Motor neuron (in vitro differentiated cells): ENCODE results near the gene KDM6B. TPM values are rescaled to one million over a fixed set of nuclear protein-coding genes. Genes with fewer than 3 reads are reported as not detected.

Experiments
- ATAC-seq, 8 experiments: fragments of 200-7000 bp; cut with Tn5 transposase; replicated peaks in 6 of 8; 2 replicates each; pipeline ENCODE4 v1.8.0; 2021; ENCODE audit warnings: mild to moderate bottlenecking in 8 of 8, moderate library complexity in 8 of 8
- H3K27ac ChIP-seq, 2 donors: fragments of 250-450 bp; sonication (Bioruptor Pico); 2 replicates each; pipeline ENCODE4 v1.9.0; 2021; ENCODE audit warnings: antibody characterized with exemption in 2 of 2, mild to moderate bottlenecking in 2 of 2, moderate library complexity in 1 of 2
- H3K4me1 ChIP-seq, 2 donors: fragments of 250-450 bp; sonication (Bioruptor Pico); replicated peaks in 1 of 2; 2 replicates each; pipeline ENCODE4 v1.6.1; 2021; ENCODE audit warnings: antibody characterized with exemption in 2 of 2, mild to moderate bottlenecking in 2 of 2, moderate library complexity in 1 of 2
- H3K4me3 ChIP-seq, 5 donors: fragments of 250-450 bp; sonication (Bioruptor Pico); 2 replicates each; pipeline ENCODE4 v1.9.0; 2021; ENCODE audit warnings: antibody characterized with exemption in 5 of 5, mild to moderate bottlenecking in 5 of 5, moderate library complexity in 4 of 5
- WGBS, 10 experiments: fragments of 450-650 bp; shearing (Covaris generic); methylation state at CpG; one replicate each; pipeline ENCODE4 v1.0.0; 2022; 5-methylcytosine and 5-hydroxymethylcytosine counted together
- in situ Hi-C, 9 experiments: fragments of 400-800 bp; cut with MboI; loops; one replicate each; pipeline ENCODE4 v1.15.0; 2021; ENCODE audit warnings: low sequenced_read_pairs in 9 of 9, low pct_unique_long_range_greater_than_20kb in 2 of 9; ENCODE audit not compliant: unreplicated experiment in 9 of 9
- total RNA-seq, 8 experiments: library from RNA; unstranded; fragments of 300-600 nt; gene quantifications; 2 replicates each; pipeline versions ENCODE4 v1.2.3 to v1.2.4, GENCODE V29; 2022

The KDM6B gene
- total RNA-seq: 10 to 100 TPM in 5 of 8 experiments, 1 to 10 TPM in 3; 3.2 to 32.8 (median 12.5) TPM

- H3K27ac ChIP-seq: peak within 1 kb of the TSS; percentile 67 to 68
- in situ Hi-C loops: loop anchor here in 1 of 9 experiments (25.0 kb wide), 1 partner anchor 122 kb away; the partner anchor contains the start of genes DNAH2 and EFNB3
These were observed at the start of gene KDM6B for GRCh38 chr17:7833795-7834541. Gene KDM6B, plus strand, starts transcription at chr17:7834217. Its CDS starts 11,338 bp downstream, at chr17:7845555.

GRCh38 chr17:7786866-7787265 lies 47.2 kb upstream of the KDM6B start:
- Histone ChIP-seq H3K4me3 (no peak overlapping the region), H3K27ac (no peak overlapping the region), H3K4me1 (no peaks in the 10 kb centered on the region)
- ATAC-seq: no peak
- WGBS, 10 experiments: 83 to 93% (median 89%) methylated on average over 2 to 14 of the region's 21 CpGs; no CpG with 5 or more reads in 6 of the 10 experiments
- in situ Hi-C loops: no loop called here

More at GRCh38 chr17:7833795-7834541, at the start of gene KDM6B:
- WGBS, 10 experiments: 0% methylated on average over 1 to 5 of the region's 49 CpGs; no CpG with 5 or more reads in 7 of the 10 experiments
- peak within 1 kb of the TSS; percentile 42 to 66 (median 54) for H3K4me3 ChIP-seq
- peaks cover 7 to 13% of the 10 kb centered on the region in 2 donors for H3K4me1 ChIP-seq
- ATAC-seq: peak; percentile 28 to 60 (median 45)

GRCh38 chr17:7789131-7789530 lies 44.9 kb upstream of the KDM6B start:
- no peak for ATAC-seq
- Histone ChIP-seq H3K4me1 (no peaks in the 10 kb centered on the region), H3K4me3 (no peak overlapping the region), H3K27ac (no peak overlapping the region)
- 37 to 100% (median 79%) methylated on average over 2 to 8 of the region's 9 CpGs; no CpG with 5 or more reads in 5 of the 10 experiments for WGBS, 10 experiments
- in situ Hi-C loops: no loop called here

GRCh38 chr17:7790150-7790549 lies 43.9 kb upstream of the KDM6B start:
- ATAC-seq: no peak
- Histone ChIP-seq H3K4me3 (no peak overlapping the region), H3K4me1 (no peaks in the 10 kb centered on the region), H3K27ac (no peak overlapping the region)
- in situ Hi-C loops: no loop called here
- 80 to 100% (median 84%) methylated on average over 1 to 4 of the region's 5 CpGs; no CpG with 5 or more reads in 4 of the 10 experiments for WGBS, 10 experiments

- ATAC-seq: no peak
- in situ Hi-C loops: no loop called here
- 40 to 100% (median 80%) methylated on average over 1 to 12 of the region's 17 CpGs; no CpG with 5 or more reads in 3 of the 10 experiments for WGBS, 10 experiments
- Histone ChIP-seq H3K4me3 (no peak overlapping the region), H3K27ac (no peak overlapping the region), H3K4me1 (no peaks in the 10 kb centered on the region)
These were observed 41.4 kb upstream of the KDM6B start for GRCh38 chr17:7792611-7793010.

GRCh38 chr17:7794075-7794663 lies 39.8 kb upstream of the KDM6B start:
- ATAC-seq: no peak
- Histone ChIP-seq H3K27ac (no peak overlapping the region), H3K4me3 (no peak overlapping the region), H3K4me1 (no peaks in the 10 kb centered on the region)
- in situ Hi-C loops: no loop called here
- WGBS, 10 experiments: 28 to 67% (median 52%) methylated on average over 3 to 9 of the region's 19 CpGs; no CpG with 5 or more reads in 1 of the 10 experiments

- Histone ChIP-seq H3K4me3 (no peak overlapping the region), H3K4me1 (no peaks in the 10 kb centered on the region), H3K27ac (no peak overlapping the region)
- WGBS, 10 experiments: 36 to 90% (median 70%) methylated on average over 2 to 3 of the region's 13 CpGs; no CpG with 5 or more reads in 7 of the 10 experiments
- ATAC-seq: no peak
- in situ Hi-C loops: no loop called here
These were observed 36.0 kb upstream of the KDM6B start for GRCh38 chr17:7797976-7798375.

- no peak for ATAC-seq
- Histone ChIP-seq H3K27ac (no peak overlapping the region), H3K4me3 (no peak overlapping the region), H3K4me1 (no peaks in the 10 kb centered on the region)
- in situ Hi-C loops: no loop called here
- 44 to 85% (median 71%) methylated on average over 5 to 8 of the region's 13 CpGs; no CpG with 5 or more reads in 6 of the 10 experiments for WGBS, 10 experiments
These were observed 35.2 kb upstream of the KDM6B start for GRCh38 chr17:7798839-7799238.

- in situ Hi-C loops: no loop called here
- H3K4me1 ChIP-seq: no peaks in the 10 kb centered on the region
- no peak for ATAC-seq
- no peak overlapping the region for H3K27ac ChIP-seq
- 40 to 74% (median 53%) methylated on average over 1 to 11 of the region's 13 CpGs; no CpG with 5 or more reads in 4 of the 10 experiments for WGBS, 10 experiments
- no peak overlapping the region for H3K4me3 ChIP-seq
These were observed 30.0 kb upstream of the KDM6B start for GRCh38 chr17:7803981-7804380.

GRCh38 chr17:7806587-7806986 lies 27.4 kb upstream of the KDM6B start:
- 0 to 80% (median 69%) methylated on average over 1 to 6 of the region's 6 CpGs; no CpG with 5 or more reads in 2 of the 10 experiments for WGBS, 10 experiments

GRCh38 chr17:7807206-7807605 lies 26.8 kb upstream of the KDM6B start:
- in situ Hi-C loops: no loop called here
- Histone ChIP-seq H3K4me1 (no peaks in the 10 kb centered on the region), H3K4me3 (no peak overlapping the region), H3K27ac (no peak overlapping the region)
- 60 to 92% methylated on average over 1 to 9 of the region's 21 CpGs; no CpG with 5 or more reads in 8 of the 10 experiments for WGBS, 10 experiments
- ATAC-seq: no peak

More at GRCh38 chr17:7806587-7806986, 27.4 kb upstream of the KDM6B start:
- Histone ChIP-seq H3K27ac (no peak overlapping the region), H3K4me1 (no peaks in the 10 kb centered on the region), H3K4me3 (no peak overlapping the region)
- in situ Hi-C loops: no loop called here
- ATAC-seq: no peak

GRCh38 chr17:7809086-7809790 lies 24.8 kb upstream of the KDM6B start:
- in situ Hi-C loops: no loop called here
- ATAC-seq: no peak
- Histone ChIP-seq H3K27ac (no peak overlapping the region), H3K4me3 (no peak overlapping the region), H3K4me1 (no peaks in the 10 kb centered on the region)
- 0 to 63% (median 50%) methylated on average over 1 to 10 of the region's 11 CpGs; no CpG with 5 or more reads in 3 of the 10 experiments for WGBS, 10 experiments
